ENCODE measurements around the gene EIF4H. TPM values are rescaled to one million over a fixed set of nuclear protein-coding genes. Genes with fewer than 3 reads are reported as not detected.

EIF4H gene
- total RNA-seq, 1 donor from 2014 or later: 263 TPM

GRCh38 chr7:74183142-74183541 is 9.0 kb downstream of the EIF4H start:
- ChIA-PET CTCF (interaction anchor here (1.0 to 2.6 kb wide), 7 partner anchors 8 to 218 kb away, joined by 4 to 21 read pairs (median 6); partner anchors contain the start of gene EIF4H), POLR2A (interaction anchor here (0.7 to 2.0 kb wide), 5 partner anchors 8 to 114 kb away, joined by 4 to 8 read pairs (median 5); partner anchors contain the start of gene LIMK1)
- Mint-ChIP-seq H3K9me3 (no peaks in the 10 kb centered on the region), H3K36me3 (ENCODE audit: low read depth) (peaks cover 64% of the 10 kb centered on the region), H3K27me3 (no peaks in the 10 kb centered on the region), H3K4me1 (peaks cover 88% of the 10 kb centered on the region), H3K4me3 (no peak overlapping the region), H3K27ac (peak overlapping the region; percentile 4)
- DNase-seq (no peak), ATAC-seq (ENCODE audit: low read depth) (no peak)
- intact Hi-C loops (cut with micrococcal nuclease): loop anchor here (1.0 kb wide), 2 partner anchors 9 to 115 kb away; partner anchors contain the start of gene EIF4H
- TF ChIP-seq, protein P1, sequence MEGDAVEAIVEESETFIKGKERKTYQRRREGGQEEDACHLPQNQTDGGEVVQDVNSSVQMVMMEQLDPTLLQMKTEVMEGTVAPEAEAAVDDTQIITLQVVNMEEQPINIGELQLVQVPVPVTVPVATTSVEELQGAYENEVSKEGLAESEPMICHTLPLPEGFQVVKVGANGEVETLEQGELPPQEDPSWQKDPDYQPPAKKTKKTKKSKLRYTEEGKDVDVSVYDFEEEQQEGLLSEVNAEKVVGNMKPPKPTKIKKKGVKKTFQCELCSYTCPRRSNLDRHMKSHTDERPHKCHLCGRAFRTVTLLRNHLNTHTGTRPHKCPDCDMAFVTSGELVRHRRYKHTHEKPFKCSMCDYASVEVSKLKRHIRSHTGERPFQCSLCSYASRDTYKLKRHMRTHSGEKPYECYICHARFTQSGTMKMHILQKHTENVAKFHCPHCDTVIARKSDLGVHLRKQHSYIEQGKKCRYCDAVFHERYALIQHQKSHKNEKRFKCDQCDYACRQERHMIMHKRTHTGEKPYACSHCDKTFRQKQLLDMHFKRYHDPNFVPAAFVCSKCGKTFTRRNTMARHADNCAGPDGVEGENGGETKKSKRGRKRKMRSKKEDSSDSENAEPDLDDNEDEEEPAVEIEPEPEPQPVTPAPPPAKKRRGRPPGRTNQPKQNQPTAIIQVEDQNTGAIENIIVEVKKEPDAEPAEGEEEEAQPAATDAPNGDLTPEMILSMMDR (IDR thresholded peaks at IDR 0.05): no peak

DNA sequence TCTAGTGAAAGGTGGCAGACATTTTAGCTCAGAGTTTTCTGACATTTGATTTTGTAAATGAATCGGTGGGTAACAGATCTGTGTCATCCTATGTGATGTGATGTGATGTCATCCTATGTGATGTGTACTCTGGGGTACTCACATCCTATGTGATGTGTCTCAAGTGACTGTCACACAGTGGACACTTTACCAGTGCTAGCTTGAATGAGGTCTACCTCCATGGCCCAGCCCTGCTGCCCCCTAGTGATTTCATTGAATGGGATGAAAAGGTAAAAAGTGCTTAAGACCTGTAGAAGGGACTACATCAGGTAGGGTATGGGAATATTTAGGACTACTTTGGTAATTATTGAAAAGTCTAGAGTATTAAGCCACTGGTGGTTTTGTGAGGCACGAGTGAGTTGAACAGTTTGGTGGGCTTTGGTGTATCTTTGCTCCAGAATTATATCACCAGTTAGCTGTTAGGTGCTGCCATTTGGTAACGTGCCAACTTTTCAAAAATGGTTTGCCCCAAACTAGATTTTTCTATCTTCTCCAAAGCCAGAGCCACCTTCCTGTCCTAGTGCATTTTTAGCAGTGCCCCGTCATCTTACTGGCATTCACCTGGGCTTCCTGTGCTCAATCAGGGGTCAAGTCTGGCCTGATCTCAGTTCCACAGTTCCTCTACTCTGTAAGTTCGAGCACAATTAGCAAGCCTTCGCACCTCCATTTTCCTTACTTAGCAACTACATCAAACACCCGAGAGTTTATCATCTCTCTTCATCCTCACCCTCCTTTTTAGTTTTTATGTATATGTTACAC is 9.7 kb downstream of the EIF4H start:
- ChIA-PET CTCF (interaction anchor here (0.6 to 2.6 kb wide), 9 partner anchors 9 to 217 kb away, joined by 3 to 21 read pairs (median 4); partner anchors contain the start of gene EIF4H), POLR2A (interaction anchor here (0.7 to 2.0 kb wide), 5 partner anchors 9 to 115 kb away, joined by 4 to 8 read pairs (median 5); partner anchors contain the start of gene LIMK1)
- TF ChIP-seq, protein P1 (IDR thresholded peaks at IDR 0.05): no peak
- Mint-ChIP-seq H3K27ac (peak overlapping the region; percentile 53), H3K4me3 (no peak overlapping the region), H3K4me1 (peaks cover 84% of the 10 kb centered on the region), H3K9me3 (no peaks in the 10 kb centered on the region), H3K27me3 (no peaks in the 10 kb centered on the region), H3K36me3 (ENCODE audit: low read depth) (peaks cover 68% of the 10 kb centered on the region)
- ATAC-seq (ENCODE audit: low read depth) (peak; percentile 60), DNase-seq (no peak)
- intact Hi-C loops (cut with micrococcal nuclease): loop anchor here (1.0 kb wide), 2 partner anchors 10 to 116 kb away; partner anchors contain the start of gene EIF4H

DNA sequence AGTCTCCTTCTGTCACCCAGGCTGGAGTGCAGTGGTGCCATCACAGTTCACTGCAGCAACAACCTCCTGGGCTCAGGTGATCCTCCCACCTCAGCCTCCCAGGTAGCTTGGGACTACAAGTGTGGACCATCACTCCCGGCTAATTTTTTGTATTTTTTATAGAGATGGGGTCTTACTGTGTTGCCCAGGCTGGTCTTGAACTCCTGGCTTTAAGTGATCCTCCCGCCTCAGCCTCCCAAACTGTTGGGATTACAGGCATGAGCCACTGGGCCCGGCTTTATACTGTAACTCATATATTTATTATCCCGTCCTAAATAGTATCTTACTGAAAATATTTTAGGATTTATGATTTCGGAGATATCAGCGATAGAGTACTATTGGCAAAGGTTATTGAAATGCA is 10.9 kb downstream of the EIF4H start:
- Mint-ChIP-seq H3K36me3 (ENCODE audit: low read depth) (peaks cover 69% of the 10 kb centered on the region), H3K4me1 (peaks cover 73% of the 10 kb centered on the region), H3K27me3 (no peaks in the 10 kb centered on the region), H3K9me3 (no peaks in the 10 kb centered on the region), H3K27ac (no peak overlapping the region), H3K4me3 (no peak overlapping the region)
- ChIA-PET CTCF (interaction anchor here (1.0 kb wide), 1 partner anchor 216 kb away, joined by 4 read pairs; no protein-coding TSS in a partner anchor), POLR2A (no interaction called here)
- TF ChIP-seq, protein P1 (IDR thresholded peaks at IDR 0.05): no peak
- intact Hi-C loops (cut with micrococcal nuclease): no loop called here
- DNase-seq (no peak), ATAC-seq (ENCODE audit: low read depth) (no peak)

- POLR2A ChIA-PET: no interaction called here
- Mint-ChIP-seq H3K9me3 (no peaks in the 10 kb centered on the region), H3K4me1 (peaks cover 68% of the 10 kb centered on the region), H3K36me3 (ENCODE audit: low read depth) (peaks cover 72% of the 10 kb centered on the region), H3K27me3 (no peaks in the 10 kb centered on the region), H3K27ac (no peak overlapping the region), H3K4me3 (peak overlapping the region; percentile 11)
- TF ChIP-seq, protein P1 (IDR thresholded peaks at IDR 0.05): no peak
- intact Hi-C loops (cut with micrococcal nuclease): no loop called here
- CTCF ChIA-PET: interaction anchor here (1.0 kb wide), 1 partner anchor 215 kb away, joined by 4 read pairs; no protein-coding TSS in a partner anchor
- DNase-seq (no peak), ATAC-seq (ENCODE audit: low read depth) (no peak)
These were observed 11.5 kb downstream of the EIF4H start for GRCh38 chr7:74185636-74186035.

Data from activated B cell treated with CpG ODN at 0.5 μM for 24 hours (primary cell).